HCT116 (cell line): ENCODE data around the gene PODNL1. TPM values are rescaled to one million over a fixed set of nuclear protein-coding genes. Genes with fewer than 3 reads are reported as not detected.
A peak's percentile ranks its signal among the peaks of the same experiment; 100 is the strongest.

Experiments used
- ATAC-seq: fragments of 200-7000 bp; cut with Tn5 transposase; 2 replicates; pipeline ENCODE4 v1.9.1; 2020; ENCODE audit warnings: mild to moderate bottlenecking, moderate library complexity
- BruUV-seq: library from RNA; stranded (reverse); fragments of 400-500 nt; replicated peaks from 2 replicates; lab custom pipeline; 2021; lab: Mats Ljungman, UMichigan
- CTCF ChIA-PET: fragments of 300-600 bp; sonication (Branson Sonifier 250); formaldehyde crosslinking; loops from one replicate; lab custom pipeline; 2021; ENCODE audit warnings: antibody characterized with exemption; lab: Charles Lee
- POLR2A ChIA-PET: fragments of 300-600, 350-600 bp; sonication (Branson Sonifier 250); formaldehyde crosslinking; loops from one replicate; lab custom pipeline; 2021; ENCODE audit warnings: antibody characterized with exemption; lab: Charles Lee
- RAD21 ChIA-PET, 2 experiments: fragments of 300-600 bp; sonication (Branson Sonifier 250); formaldehyde crosslinking; loops; one replicate each; lab custom pipeline; 2023; ENCODE audit warnings: low total read pairs in 2 of 2; ENCODE audit not compliant: uncharacterized antibody in 2 of 2, unreplicated experiment in 2 of 2, low non-redundant PET in 1 of 2; lab: Charles Lee
- DNase-seq: peaks from one replicate; pipeline ENCODE4 v3.0.0-alpha.2; 2010; ENCODE audit warnings: low read depth, low spot score
- H2AFZ ChIP-seq: fragments of 200-600 bp; shearing (Covaris generic), sonication (generic); 2 replicates; pipeline ENCODE4 v1.6.1; 2017; ENCODE audit warnings: low read depth, mixed run types, mixed read lengths, antibody characterized with exemption, low read length; ENCODE audit not compliant: poor library complexity, severe bottlenecking
- H3K27ac ChIP-seq: 2 replicates; pipeline ENCODE4 v1.5.1; 2012; ENCODE audit warnings: low read depth, low read length
- H3K27me3 ChIP-seq: fragments of 200-600 bp; sonication (generic); 2 replicates; pipeline ENCODE4 v1.6.1; 2016; ENCODE audit warnings: mixed run types, low read length, mixed read lengths; ENCODE audit not compliant: insufficient read depth
- H3K36me3 ChIP-seq, 2 experiments: fragments of 200-500 bp in 1 of 2; fragments of 200-600 bp in 1 of 2; sonication (Bioruptor generic) in 1 of 2; sonication (generic) in 1 of 2; 2 replicates each; pipeline versions ENCODE4 v1.5.1 to v1.6.1; 2014 to 2016; ENCODE audit warnings: low read length in 2 of 2, inconsistent platforms in 1 of 2, mixed read lengths in 1 of 2, mixed run types in 1 of 2; ENCODE audit not compliant: insufficient read depth in 2 of 2, control insufficient read depth in 1 of 2
- H3K4me1 ChIP-seq, 2 experiments: fragments of 200-600 bp in 1 of 2; sonication (generic) in 1 of 2; 2 replicates each; pipeline versions ENCODE4 v1.5.1 to v1.6.1; 2012 to 2017; ENCODE audit warnings: low read length in 2 of 2, inconsistent platforms in 1 of 2, mild to moderate bottlenecking in 1 of 2, mixed read lengths in 1 of 2, mixed run types in 1 of 2, moderate library complexity in 1 of 2; ENCODE audit not compliant: insufficient read depth in 2 of 2, control insufficient read depth in 1 of 2
- H3K4me2 ChIP-seq: fragments of 200-600 bp; sonication (generic); 2 replicates; pipeline ENCODE4 v1.6.1; 2017; ENCODE audit warnings: mixed run types, low read length, mixed read lengths
- H3K4me3 ChIP-seq, 2 experiments: fragments of 200-600 bp in 1 of 2; sonication (generic) in 1 of 2; replicated peaks in 1 of 2; 2 replicates each; pipeline ENCODE4 v1.5.1; 2011 to 2016; ENCODE audit warnings: low read length in 2 of 2, control low read depth in 1 of 2, low read depth in 1 of 2, mild to moderate bottlenecking in 1 of 2, mixed read lengths in 1 of 2, mixed run types in 1 of 2
- H3K79me2 ChIP-seq: fragments of 200-600 bp; sonication (generic); 2 replicates; pipeline ENCODE4 v1.6.1; 2017; ENCODE audit warnings: mild to moderate bottlenecking, mixed run types, low read length, moderate library complexity, mixed read lengths; ENCODE audit not compliant: insufficient read depth
- H3K9ac ChIP-seq: fragments of 200-600 bp; sonication (generic); 2 replicates; pipeline ENCODE4 v1.6.1; 2016; ENCODE audit warnings: low read length, mixed read lengths
- H3K9me2 ChIP-seq: fragments of 200-600 bp; sonication (generic), shearing (Covaris generic); 2 replicates; pipeline ENCODE4 v1.6.1; 2017; ENCODE audit warnings: mixed run types, mild to moderate bottlenecking, moderate library complexity; ENCODE audit not compliant: insufficient read depth
- H3K9me3 ChIP-seq, 2 experiments: fragments of 200-500 bp in 1 of 2; fragments of 200-600 bp in 1 of 2; sonication (Bioruptor generic) in 1 of 2; sonication (generic) in 1 of 2; 2 replicates each; pipeline ENCODE4 v1.6.1; 2014 to 2017; ENCODE audit warnings: low read length in 2 of 2, mixed read lengths in 2 of 2, inconsistent platforms in 1 of 2, low read depth in 1 of 2, mild to moderate bottlenecking in 1 of 2, mixed run types in 1 of 2, moderate library complexity in 1 of 2; ENCODE audit not compliant: control insufficient read depth in 1 of 2, insufficient read depth in 1 of 2
- H4K20me1 ChIP-seq: fragments of 200-600 bp; sonication (generic), shearing (Covaris generic); 2 replicates; pipeline ENCODE4 v1.6.1; 2017; ENCODE audit warnings: mixed run types, mild to moderate bottlenecking, moderate library complexity; ENCODE audit not compliant: insufficient read depth
- CBX3 ChIP-seq: IDR thresholded peaks from 2 replicates; pipeline ENCODE4 v1.6.1; 2012; ENCODE audit warnings: low read depth
- EGR1 ChIP-seq: IDR thresholded peaks from 2 replicates; pipeline ENCODE4 v1.6.1; 2012; ENCODE audit warnings: low read depth
- ELF1 ChIP-seq: IDR thresholded peaks from 2 replicates; pipeline ENCODE4 v1.6.1; 2012; ENCODE audit warnings: low read depth, borderline replicate concordance
- JUND ChIP-seq: IDR thresholded peaks from 2 replicates; pipeline ENCODE4 v1.6.1; 2012
- POLR2A ChIP-seq: IDR thresholded peaks from 2 replicates; pipeline ENCODE4 v1.7.0; 2011; ENCODE audit warnings: borderline replicate concordance; ENCODE audit not compliant: insufficient read depth, insufficient read length; ENCODE audit errors: extremely low read depth
- RAD21 ChIP-seq: IDR thresholded peaks from 2 replicates; pipeline ENCODE4 v1.6.1; 2012; ENCODE audit warnings: low read depth, mild to moderate bottlenecking
- TCF7L2 ChIP-seq: IDR thresholded peaks from 2 replicates; pipeline ENCODE4 v1.7.0; 2011; ENCODE audit warnings: borderline replicate concordance, inconsistent platforms; ENCODE audit not compliant: insufficient read depth, insufficient read length; ENCODE audit errors: extremely low read depth
- YY1 ChIP-seq: IDR thresholded peaks from 2 replicates; pipeline ENCODE4 v1.6.1; 2011; ENCODE audit warnings: low read length, low read depth, moderate library complexity, mild to moderate bottlenecking; ENCODE audit not compliant: insufficient replicate concordance; ENCODE audit errors: extremely low read depth
- ZFX ChIP-seq: fragments of 450-650 bp; IDR thresholded peaks from 2 replicates; pipeline ENCODE4 v1.6.1; 2017
- ZNF274 ChIP-seq: fragments of 200-500 bp; sonication (Bioruptor generic); IDR thresholded peaks from 2 replicates; pipeline ENCODE4 v1.6.1; 2014; ENCODE audit warnings: mild to moderate bottlenecking, low read depth, low read length, inconsistent platforms
- intact Hi-C: fragments of 100-400 bp; cut with micrococcal nuclease; formaldehyde crosslinking; loops from 2 replicates; pipeline ENCODE4 v1.10.0; 2022
- total RNA-seq: library from RNA; stranded (reverse); gene quantifications from one replicate; pipeline ENCODE4 v1.2.1, GENCODE V29; 2021; ENCODE audit not compliant: unreplicated experiment
- TF ChIP-seq, protein P1 (sequence below): IDR thresholded peaks from 2 replicates; pipeline ENCODE4 v1.6.1; 2012; ENCODE audit warnings: low read depth
- TF ChIP-seq, protein P2 (sequence below): IDR thresholded peaks from 2 replicates; pipeline ENCODE4 v1.6.1; 2011; ENCODE audit warnings: mild to moderate bottlenecking, low read length, moderate library complexity; ENCODE audit not compliant: insufficient replicate concordance; ENCODE audit errors: extremely low read depth
- TF ChIP-seq, protein P3 (sequence below): IDR thresholded peaks from 2 replicates; pipeline ENCODE4 v1.6.1; 2012

Gene PODNL1
- total RNA-seq, 1 experiment from 2014 or later, result 0.71 TPM

DNA sequence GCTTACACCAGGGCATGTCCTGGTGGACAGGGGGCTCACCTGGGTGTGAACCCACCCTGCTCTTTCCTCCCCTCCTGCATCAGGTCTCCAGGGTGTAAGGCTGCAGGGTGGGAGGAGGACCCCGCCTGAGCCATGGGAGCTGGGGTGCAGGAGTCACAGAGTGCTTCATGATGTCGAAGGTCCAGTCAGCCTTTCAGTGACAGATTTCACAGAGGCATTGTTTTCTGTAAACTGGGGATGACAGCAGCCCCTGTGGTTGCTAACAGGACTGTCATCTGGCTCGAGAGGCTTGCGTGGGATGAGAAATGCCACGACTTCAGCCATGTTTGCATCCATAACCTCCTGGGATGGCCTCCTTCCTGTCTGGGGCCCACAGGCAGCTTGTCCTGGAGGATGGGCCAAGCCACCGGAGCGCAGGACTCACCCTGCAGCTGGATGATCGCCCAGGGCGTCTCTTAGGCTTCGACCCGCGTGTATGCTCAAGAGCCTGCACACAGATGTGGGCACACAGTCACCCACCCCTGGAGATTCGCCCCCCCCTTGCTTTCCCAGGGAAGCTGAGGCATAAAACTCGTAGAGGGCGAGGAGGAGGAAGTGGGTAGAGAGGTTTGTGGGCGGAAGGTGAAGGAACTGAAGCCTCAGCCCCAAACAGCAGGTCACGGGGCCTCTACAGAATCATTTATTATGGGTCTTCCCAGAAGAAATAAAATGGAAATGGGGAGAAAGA, 56.4 kb downstream of the PODNL1 start:
- Histone ChIP-seq H2AFZ (no peak overlapping the region), H3K79me2 (no peaks in the 10 kb centered on the region), H3K9me2 (no peaks in the 10 kb centered on the region), H3K4me2 (no peak overlapping the region), H3K4me3 (no peak overlapping the region), H3K9ac (no peak overlapping the region), H3K9me3 (no peaks in the 10 kb centered on the region), H4K20me1 (no peaks in the 10 kb centered on the region), H3K4me1 (peaks cover 21 to 40% of the 10 kb centered on the region in 2 experiments), H3K36me3 (no peaks in the 10 kb centered on the region), H3K27ac (peak overlapping the region; percentile 79; the same call in 1 of the 2 replicates), H3K27me3 (no peaks in the 10 kb centered on the region)
- POLR2A ChIA-PET, result no interaction called here
- ATAC-seq (no peak), DNase-seq (no peak)
- TF ChIP-seq ZNF274 (no peak), YY1 (no peak), TCF7L2 (no peak), JUND (no peak), ELF1 (no peak), CBX3 (no peak), RAD21 (no peak), EGR1 (no peak), POLR2A (no peak), ZFX (no peak)
- TF ChIP-seq, protein P1, sequence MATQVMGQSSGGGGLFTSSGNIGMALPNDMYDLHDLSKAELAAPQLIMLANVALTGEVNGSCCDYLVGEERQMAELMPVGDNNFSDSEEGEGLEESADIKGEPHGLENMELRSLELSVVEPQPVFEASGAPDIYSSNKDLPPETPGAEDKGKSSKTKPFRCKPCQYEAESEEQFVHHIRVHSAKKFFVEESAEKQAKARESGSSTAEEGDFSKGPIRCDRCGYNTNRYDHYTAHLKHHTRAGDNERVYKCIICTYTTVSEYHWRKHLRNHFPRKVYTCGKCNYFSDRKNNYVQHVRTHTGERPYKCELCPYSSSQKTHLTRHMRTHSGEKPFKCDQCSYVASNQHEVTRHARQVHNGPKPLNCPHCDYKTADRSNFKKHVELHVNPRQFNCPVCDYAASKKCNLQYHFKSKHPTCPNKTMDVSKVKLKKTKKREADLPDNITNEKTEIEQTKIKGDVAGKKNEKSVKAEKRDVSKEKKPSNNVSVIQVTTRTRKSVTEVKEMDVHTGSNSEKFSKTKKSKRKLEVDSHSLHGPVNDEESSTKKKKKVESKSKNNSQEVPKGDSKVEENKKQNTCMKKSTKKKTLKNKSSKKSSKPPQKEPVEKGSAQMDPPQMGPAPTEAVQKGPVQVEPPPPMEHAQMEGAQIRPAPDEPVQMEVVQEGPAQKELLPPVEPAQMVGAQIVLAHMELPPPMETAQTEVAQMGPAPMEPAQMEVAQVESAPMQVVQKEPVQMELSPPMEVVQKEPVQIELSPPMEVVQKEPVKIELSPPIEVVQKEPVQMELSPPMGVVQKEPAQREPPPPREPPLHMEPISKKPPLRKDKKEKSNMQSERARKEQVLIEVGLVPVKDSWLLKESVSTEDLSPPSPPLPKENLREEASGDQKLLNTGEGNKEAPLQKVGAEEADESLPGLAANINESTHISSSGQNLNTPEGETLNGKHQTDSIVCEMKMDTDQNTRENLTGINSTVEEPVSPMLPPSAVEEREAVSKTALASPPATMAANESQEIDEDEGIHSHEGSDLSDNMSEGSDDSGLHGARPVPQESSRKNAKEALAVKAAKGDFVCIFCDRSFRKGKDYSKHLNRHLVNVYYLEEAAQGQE, result no peak
- TF ChIP-seq, protein P2, sequence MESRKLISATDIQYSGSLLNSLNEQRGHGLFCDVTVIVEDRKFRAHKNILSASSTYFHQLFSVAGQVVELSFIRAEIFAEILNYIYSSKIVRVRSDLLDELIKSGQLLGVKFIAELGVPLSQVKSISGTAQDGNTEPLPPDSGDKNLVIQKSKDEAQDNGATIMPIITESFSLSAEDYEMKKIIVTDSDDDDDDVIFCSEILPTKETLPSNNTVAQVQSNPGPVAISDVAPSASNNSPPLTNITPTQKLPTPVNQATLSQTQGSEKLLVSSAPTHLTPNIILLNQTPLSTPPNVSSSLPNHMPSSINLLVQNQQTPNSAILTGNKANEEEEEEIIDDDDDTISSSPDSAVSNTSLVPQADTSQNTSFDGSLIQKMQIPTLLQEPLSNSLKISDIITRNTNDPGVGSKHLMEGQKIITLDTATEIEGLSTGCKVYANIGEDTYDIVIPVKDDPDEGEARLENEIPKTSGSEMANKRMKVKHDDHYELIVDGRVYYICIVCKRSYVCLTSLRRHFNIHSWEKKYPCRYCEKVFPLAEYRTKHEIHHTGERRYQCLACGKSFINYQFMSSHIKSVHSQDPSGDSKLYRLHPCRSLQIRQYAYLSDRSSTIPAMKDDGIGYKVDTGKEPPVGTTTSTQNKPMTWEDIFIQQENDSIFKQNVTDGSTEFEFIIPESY, result no peak
- TF ChIP-seq, protein P3, sequence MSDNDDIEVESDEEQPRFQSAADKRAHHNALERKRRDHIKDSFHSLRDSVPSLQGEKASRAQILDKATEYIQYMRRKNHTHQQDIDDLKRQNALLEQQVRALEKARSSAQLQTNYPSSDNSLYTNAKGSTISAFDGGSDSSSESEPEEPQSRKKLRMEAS, result no peak
- no TSS peak for BruUV-seq
- RAD21 ChIA-PET, result no interaction called here
- intact Hi-C loops, result loop anchor here (5.0 kb wide), 1 partner anchor 315 kb away; no protein-coding TSS in a partner anchor
- CTCF ChIA-PET, result interaction anchor here (0.6 to 2.2 kb wide), 3 partner anchors 190 to 255 kb away, joined by 3 to 6 read pairs (median 3); partner anchors contain the start of genes ASF1B and MISP3
